SK-N-SH (cell line): ENCODE data around the gene CREBRF.

Experiments used
- EP300 ChIP-seq, 2 experiments: IDR thresholded peaks; 2 replicates each; pipeline versions ENCODE4 v1.4.0 to v1.6.1; 2012; ENCODE audit warnings: borderline replicate concordance in 1 of 2, low read depth in 1 of 2, low read length in 1 of 2
- GABPA ChIP-seq: IDR thresholded peaks from 2 replicates; pipeline ENCODE4 v1.4.0; 2012; ENCODE audit warnings: low read depth, mild to moderate bottlenecking
- POLR2AphosphoS5 ChIP-seq: IDR thresholded peaks from 2 replicates; pipeline ENCODE4 v1.6.1; 2012; ENCODE audit warnings: low read depth, low read length
- RFX5 ChIP-seq: IDR thresholded peaks from 2 replicates; pipeline ENCODE4 v1.6.1; 2012; ENCODE audit warnings: mild to moderate bottlenecking, improper control_type of control experiment, low read length
- TAF1 ChIP-seq: IDR thresholded peaks from 2 replicates; pipeline ENCODE4 v1.6.1; 2012; ENCODE audit warnings: low read depth, mild to moderate bottlenecking, low read length, moderate library complexity, borderline replicate concordance
- TF ChIP-seq, protein P1 (sequence below): fragments of 200-600 bp; sonication (generic); IDR thresholded peaks from 2 replicates; pipeline ENCODE4 v1.6.1; 2017; ENCODE audit warnings: antibody characterized with exemption, mild to moderate bottlenecking, moderate library complexity
- TF ChIP-seq, protein P2 (sequence below): IDR thresholded peaks from 2 replicates; pipeline ENCODE4 v1.6.1; 2012; ENCODE audit warnings: mild to moderate bottlenecking, low read depth, low read length, moderate library complexity
- TF ChIP-seq, protein P3 (sequence below): fragments of 150-350 bp; IDR thresholded peaks from 2 replicates; pipeline ENCODE4 v1.6.1; 2017; ENCODE audit warnings: antibody characterized with exemption, low read length, low read depth, borderline replicate concordance
- TF ChIP-seq, protein P4 (sequence below): IDR thresholded peaks from 2 replicates; pipeline ENCODE4 v1.4.0; 2012; ENCODE audit warnings: low read depth, borderline replicate concordance

DNA sequence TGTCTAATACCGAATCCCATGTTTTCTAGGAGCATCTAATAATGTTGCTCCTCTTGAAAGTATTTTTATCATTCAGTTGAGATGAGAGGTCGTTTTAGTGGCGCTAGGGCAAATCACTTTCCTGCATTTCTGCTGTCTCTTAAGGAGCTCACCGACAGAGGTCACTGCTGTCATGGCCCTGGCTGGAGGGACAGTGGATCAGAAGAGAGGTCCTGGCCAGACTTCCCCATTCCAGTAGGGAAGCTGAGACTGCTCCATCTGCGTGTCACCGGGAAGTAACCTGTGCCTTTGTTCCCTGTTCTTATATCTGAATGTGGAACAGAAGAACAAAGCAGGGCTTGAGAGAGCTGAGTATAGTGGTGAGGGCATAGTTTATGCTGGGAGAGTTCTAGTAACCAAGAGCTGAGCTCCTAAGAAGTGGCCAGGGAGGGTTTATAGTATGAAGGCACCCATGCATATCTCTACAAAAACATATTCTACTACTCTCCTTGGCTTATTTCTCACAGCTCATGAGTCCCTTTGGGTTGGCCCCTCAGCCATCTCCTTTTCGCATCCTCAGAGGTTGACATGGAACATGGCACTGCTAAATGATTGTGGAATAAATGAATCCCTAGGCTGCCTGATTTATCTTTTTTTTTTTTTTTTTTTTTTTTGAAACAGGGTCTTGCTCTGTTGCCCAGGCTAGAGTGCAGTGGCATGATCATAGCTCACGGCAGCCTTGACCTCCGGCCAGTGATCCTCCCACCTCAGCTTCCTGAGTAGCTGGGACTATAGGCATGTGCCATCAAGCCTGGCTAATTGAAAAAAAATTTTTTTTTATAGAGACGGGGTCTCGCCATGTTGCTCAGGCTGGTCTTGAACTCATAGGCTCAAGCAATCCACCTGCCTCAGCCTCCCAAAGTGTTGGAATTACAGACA, 45.3 kb upstream of the CREBRF start:
- TF ChIP-seq, protein P1, sequence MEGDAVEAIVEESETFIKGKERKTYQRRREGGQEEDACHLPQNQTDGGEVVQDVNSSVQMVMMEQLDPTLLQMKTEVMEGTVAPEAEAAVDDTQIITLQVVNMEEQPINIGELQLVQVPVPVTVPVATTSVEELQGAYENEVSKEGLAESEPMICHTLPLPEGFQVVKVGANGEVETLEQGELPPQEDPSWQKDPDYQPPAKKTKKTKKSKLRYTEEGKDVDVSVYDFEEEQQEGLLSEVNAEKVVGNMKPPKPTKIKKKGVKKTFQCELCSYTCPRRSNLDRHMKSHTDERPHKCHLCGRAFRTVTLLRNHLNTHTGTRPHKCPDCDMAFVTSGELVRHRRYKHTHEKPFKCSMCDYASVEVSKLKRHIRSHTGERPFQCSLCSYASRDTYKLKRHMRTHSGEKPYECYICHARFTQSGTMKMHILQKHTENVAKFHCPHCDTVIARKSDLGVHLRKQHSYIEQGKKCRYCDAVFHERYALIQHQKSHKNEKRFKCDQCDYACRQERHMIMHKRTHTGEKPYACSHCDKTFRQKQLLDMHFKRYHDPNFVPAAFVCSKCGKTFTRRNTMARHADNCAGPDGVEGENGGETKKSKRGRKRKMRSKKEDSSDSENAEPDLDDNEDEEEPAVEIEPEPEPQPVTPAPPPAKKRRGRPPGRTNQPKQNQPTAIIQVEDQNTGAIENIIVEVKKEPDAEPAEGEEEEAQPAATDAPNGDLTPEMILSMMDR = 0 out of 2 replicates have a peak, but pooled peaks have one; percentile 31
- TF ChIP-seq, protein P2, sequence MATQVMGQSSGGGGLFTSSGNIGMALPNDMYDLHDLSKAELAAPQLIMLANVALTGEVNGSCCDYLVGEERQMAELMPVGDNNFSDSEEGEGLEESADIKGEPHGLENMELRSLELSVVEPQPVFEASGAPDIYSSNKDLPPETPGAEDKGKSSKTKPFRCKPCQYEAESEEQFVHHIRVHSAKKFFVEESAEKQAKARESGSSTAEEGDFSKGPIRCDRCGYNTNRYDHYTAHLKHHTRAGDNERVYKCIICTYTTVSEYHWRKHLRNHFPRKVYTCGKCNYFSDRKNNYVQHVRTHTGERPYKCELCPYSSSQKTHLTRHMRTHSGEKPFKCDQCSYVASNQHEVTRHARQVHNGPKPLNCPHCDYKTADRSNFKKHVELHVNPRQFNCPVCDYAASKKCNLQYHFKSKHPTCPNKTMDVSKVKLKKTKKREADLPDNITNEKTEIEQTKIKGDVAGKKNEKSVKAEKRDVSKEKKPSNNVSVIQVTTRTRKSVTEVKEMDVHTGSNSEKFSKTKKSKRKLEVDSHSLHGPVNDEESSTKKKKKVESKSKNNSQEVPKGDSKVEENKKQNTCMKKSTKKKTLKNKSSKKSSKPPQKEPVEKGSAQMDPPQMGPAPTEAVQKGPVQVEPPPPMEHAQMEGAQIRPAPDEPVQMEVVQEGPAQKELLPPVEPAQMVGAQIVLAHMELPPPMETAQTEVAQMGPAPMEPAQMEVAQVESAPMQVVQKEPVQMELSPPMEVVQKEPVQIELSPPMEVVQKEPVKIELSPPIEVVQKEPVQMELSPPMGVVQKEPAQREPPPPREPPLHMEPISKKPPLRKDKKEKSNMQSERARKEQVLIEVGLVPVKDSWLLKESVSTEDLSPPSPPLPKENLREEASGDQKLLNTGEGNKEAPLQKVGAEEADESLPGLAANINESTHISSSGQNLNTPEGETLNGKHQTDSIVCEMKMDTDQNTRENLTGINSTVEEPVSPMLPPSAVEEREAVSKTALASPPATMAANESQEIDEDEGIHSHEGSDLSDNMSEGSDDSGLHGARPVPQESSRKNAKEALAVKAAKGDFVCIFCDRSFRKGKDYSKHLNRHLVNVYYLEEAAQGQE = no peak
- TF ChIP-seq, protein P3, sequence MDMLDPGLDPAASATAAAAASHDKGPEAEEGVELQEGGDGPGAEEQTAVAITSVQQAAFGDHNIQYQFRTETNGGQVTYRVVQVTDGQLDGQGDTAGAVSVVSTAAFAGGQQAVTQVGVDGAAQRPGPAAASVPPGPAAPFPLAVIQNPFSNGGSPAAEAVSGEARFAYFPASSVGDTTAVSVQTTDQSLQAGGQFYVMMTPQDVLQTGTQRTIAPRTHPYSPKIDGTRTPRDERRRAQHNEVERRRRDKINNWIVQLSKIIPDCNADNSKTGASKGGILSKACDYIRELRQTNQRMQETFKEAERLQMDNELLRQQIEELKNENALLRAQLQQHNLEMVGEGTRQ = no peak
- TF ChIP-seq RFX5 = no peak
- TF ChIP-seq TAF1 = no peak
- TF ChIP-seq POLR2AphosphoS5 = no peak
- TF ChIP-seq EP300 (IDR thresholded peaks at IDR 0.05; ENCODE audit: borderline replicate concordance in 1 of 2, low read depth in 1 of 2, low read length in 1 of 2) = no peak
- TF ChIP-seq, protein P4, sequence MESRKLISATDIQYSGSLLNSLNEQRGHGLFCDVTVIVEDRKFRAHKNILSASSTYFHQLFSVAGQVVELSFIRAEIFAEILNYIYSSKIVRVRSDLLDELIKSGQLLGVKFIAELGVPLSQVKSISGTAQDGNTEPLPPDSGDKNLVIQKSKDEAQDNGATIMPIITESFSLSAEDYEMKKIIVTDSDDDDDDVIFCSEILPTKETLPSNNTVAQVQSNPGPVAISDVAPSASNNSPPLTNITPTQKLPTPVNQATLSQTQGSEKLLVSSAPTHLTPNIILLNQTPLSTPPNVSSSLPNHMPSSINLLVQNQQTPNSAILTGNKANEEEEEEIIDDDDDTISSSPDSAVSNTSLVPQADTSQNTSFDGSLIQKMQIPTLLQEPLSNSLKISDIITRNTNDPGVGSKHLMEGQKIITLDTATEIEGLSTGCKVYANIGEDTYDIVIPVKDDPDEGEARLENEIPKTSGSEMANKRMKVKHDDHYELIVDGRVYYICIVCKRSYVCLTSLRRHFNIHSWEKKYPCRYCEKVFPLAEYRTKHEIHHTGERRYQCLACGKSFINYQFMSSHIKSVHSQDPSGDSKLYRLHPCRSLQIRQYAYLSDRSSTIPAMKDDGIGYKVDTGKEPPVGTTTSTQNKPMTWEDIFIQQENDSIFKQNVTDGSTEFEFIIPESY = no peak
- no peak for TF ChIP-seq GABPA
